Heart right ventricle (tissue), 16 donors: ENCODE results near the gene DCAF15. TPM values are rescaled to one million over a fixed set of nuclear protein-coding genes. Genes with fewer than 3 reads are reported as not detected.

ENCODE experiments used
- ATAC-seq, 8 donors: fragments of 200-7000 bp; cut with Tn5 transposase; one replicate each; pipeline ENCODE4 v1.9.1; 2020; ENCODE audit warnings: mild to moderate bottlenecking in 8 of 8, moderate library complexity in 8 of 8, moderate number of reproducible peaks in 1 of 8
- DNase-seq, 2 donors: peaks; one replicate each; pipeline ENCODE4 v3.0.0-alpha.2; 2020
- H3K27ac ChIP-seq, 10 donors: fragments of 200-600 bp; sonication (generic) in 2 of 10; one replicate each; pipeline versions ENCODE4 v1.5.0 to v1.8.0; 2020 to 2022; ENCODE audit warnings: mild to moderate bottlenecking in 3 of 10
- H3K27me3 ChIP-seq, 7 donors: fragments of 200-600 bp; one replicate each; pipeline ENCODE4 v1.8.0; 2021 to 2022; ENCODE audit warnings: mild to moderate bottlenecking in 2 of 7
- H3K36me3 ChIP-seq, 9 donors: fragments of 200-600 bp; sonication (generic) in 1 of 9; one replicate each; pipeline versions ENCODE4 v1.5.0 to v1.8.0; 2020 to 2022; ENCODE audit warnings: mild to moderate bottlenecking in 2 of 9
- H3K4me1 ChIP-seq, 9 donors: fragments of 200-600 bp; sonication (generic) in 1 of 9; one replicate each; pipeline versions ENCODE4 v1.5.0 to v1.8.0; 2020 to 2022; ENCODE audit warnings: mild to moderate bottlenecking in 4 of 9
- H3K4me3 ChIP-seq, 10 donors: fragments of 200-600 bp; sonication (generic) in 2 of 10; one replicate each; pipeline versions ENCODE4 v1.5.0 to v1.8.0; 2020 to 2022; ENCODE audit warnings: mild to moderate bottlenecking in 7 of 10, moderate library complexity in 2 of 10
- H3K9me3 ChIP-seq, 11 donors: fragments of 200-600 bp in 10 of 11; sonication (generic) in 2 of 11; one replicate each; pipeline versions ENCODE4 v1.5.0 to v1.8.0; 2013 to 2022; ENCODE audit warnings: mild to moderate bottlenecking in 2 of 11, control low read depth in 1 of 11, moderate library complexity in 1 of 11
- CTCF ChIP-seq, 9 donors: fragments of 200-600 bp; sonication (generic) in 2 of 9; IDR thresholded peaks; one replicate each; pipeline versions ENCODE4 v1.5.0 to v1.8.0; 2021 to 2022; ENCODE audit warnings: antibody characterized with exemption in 9 of 9, mild to moderate bottlenecking in 5 of 9, moderate library complexity in 1 of 9
- WGBS, 2 donors: extraction: QIAGEN DNeasy Blood & Tissue Kit; methylation state at CpG; one replicate each; pipeline ENCODE4 v1.1.7; 2013; ENCODE audit warnings: inconsistent platforms in 1 of 2; 5-methylcytosine and 5-hydroxymethylcytosine counted together
- intact Hi-C, 10 donors: fragments of 100-400 bp; cut with DNase I; formaldehyde crosslinking; loops; one replicate each; pipeline versions ENCODE4 v1.11.1 to v1.14.2; 2022
- polyA plus RNA-seq, 2 donors: library from polyadenylated mRNA; stranded (reverse); fragments of 200-250 nt; gene quantifications; one replicate each; pipeline ENCODE4 v1.2.3, GENCODE V29; 2013
- total RNA-seq, 10 donors: library from RNA; stranded (reverse); fragmentation: NEBNext Ultra II Directional in 3 of 10; extraction: Animal tissue kit (Norgen Biotek cat#: 25700) in 3 of 10; gene quantifications; one replicate each; pipeline versions ENCODE4 v1.2.1 to v1.2.4, GENCODE V29; 2021 to 2023
- donor health status: Arrhythmogenic right ventricular cardiomyopathy.
- donor health status: ischemic (EF 13 %, LVEDD 7.1; RV severe dilation, severe dysfunction).
- donor health status: healthy with polysubstance abuse.
- donor health status: DM: no; HTN: yes; CAD: no.
- donor health status: DM: no; HTN: no; CAD: no.
- donor health status: ischemic (EF 25% LVEDD 6.9; RV normal size, moderate dysfunction).
- donor health status: ischemic (EF 25% LVEDD 5.7; RV mildly dilated, moderate dysfunction).
- donor health status: healthy.
- donor health status: DM: yes; HTN: yes; CAD: no.
- donor health status: Ischemic cardiomyopathy.
- donor health status: ischemic (EF 35%, LVEDD 5.7; RV mildly dilated, moderate dysfunction).
- donor health status: nonischemic (EF 11% LVEDD 7.7; RV severe dilation, severe dysfunction).
- donor health status: DM: yes; HTN: yes; CAD: no.
- donor health status: PGD.
- donor health status: ischemic (EF 29% LVEDD 5.4; RV normal size, mild dysfunction).
- donor health status: nonischemic (EF 23%, LVEDD 6.1; RV moderate dilation, normal function).

Gene DCAF15
- total and polyA plus RNA-seq, 12 donors = 15.5 to 50.0 (median 18.4) TPM

DNA sequence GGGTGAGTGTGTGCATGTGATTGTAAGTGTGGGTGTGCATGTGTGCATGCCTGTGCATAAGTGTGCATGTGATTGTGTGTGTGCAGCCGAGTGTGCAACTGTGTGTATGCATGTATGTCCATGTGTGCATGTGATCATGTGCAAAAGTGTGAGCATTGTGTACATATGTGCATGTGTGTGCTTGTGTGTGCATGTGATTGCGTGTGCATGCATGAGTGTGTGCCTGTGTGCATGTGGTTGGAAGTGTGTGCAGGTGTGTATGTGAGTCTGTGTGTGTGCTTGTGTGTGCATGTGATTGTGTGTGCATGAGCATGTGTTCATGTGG, 17.6 kb upstream of the DCAF15 start:
- peaks cover 0 to 32% (median 19%) of the 10 kb centered on the region in 7 donors for H3K27me3 ChIP-seq
- DNase-seq = no peak
- intact Hi-C loops = no loop called here

DNA sequence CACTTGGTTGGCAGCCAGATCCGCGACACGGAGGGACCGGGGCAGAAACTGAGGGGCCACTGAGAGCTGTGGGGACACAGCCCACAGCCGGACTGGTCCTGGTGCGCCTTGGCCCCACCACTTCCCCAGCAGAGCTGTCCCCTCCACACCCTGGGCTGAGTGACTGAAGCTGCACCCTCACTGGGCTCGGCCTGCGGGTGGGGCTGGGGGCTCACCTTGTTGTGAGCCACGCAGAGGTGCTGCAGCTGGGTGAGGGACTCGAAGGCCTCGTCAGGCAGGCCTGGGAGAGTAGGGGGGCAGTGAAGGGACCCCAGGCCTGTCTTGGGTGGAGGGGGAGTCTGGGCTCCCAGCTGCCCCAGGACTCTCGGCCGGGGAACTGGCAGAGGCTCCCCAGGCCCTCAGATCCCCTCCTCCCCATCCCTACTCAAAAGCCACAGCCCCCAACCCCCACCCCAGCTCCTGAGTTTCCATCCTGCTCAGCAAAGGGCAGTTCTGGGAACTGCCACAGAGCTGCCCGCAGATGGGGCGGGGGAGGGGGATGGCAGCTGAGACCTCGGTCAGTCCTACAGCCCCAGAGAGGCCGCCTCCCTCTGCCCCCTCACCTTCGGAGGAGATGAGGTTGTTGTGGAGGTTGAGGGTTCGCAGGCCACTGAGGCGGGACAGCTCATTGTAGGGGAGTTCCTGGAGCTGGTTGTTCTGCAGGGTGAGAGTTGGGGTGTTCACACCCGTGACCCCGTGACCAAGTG, 16.4 kb upstream of the DCAF15 start:
- H3K36me3 ChIP-seq = peaks cover 0 to 9% (median 0%) of the 10 kb centered on the region in 9 donors
- 64 to 67% methylated on average over 22 of the region's 22 CpGs for WGBS, 2 donors
- no peak overlapping the region for H3K4me3 ChIP-seq
- DNase-seq (no peak), ATAC-seq (no peak)
- H3K9me3 ChIP-seq = no peaks in the 10 kb centered on the region
- H3K27me3 ChIP-seq = peaks cover 0 to 32% (median 19%) of the 10 kb centered on the region in 7 donors
- intact Hi-C loops = no loop called here
- no peak overlapping the region for H3K27ac ChIP-seq
- H3K4me1 ChIP-seq = peaks cover 0 to 5% (median 0%) of the 10 kb centered on the region in 9 donors
- no peak for TF ChIP-seq CTCF (IDR thresholded peaks at IDR 0.05)

More for the DNA sequence above, 17.6 kb upstream of the DCAF15 start:
- Histone ChIP-seq H3K27ac (no peak overlapping the region), H3K9me3 (no peaks in the 10 kb centered on the region), H3K36me3 (peaks cover 0 to 20% (median 0%) of the 10 kb centered on the region in 9 donors), H3K4me3 (no peak overlapping the region), H3K4me1 (peaks cover 0 to 5% (median 0%) of the 10 kb centered on the region in 9 donors)
- no peak for ATAC-seq
- whole genome bisulfite sequencing, 2 donors = 91 to 94% methylated on average over 2 of the region's 2 CpGs
- no peak for TF ChIP-seq CTCF (IDR thresholded peaks at IDR 0.05)

DNA sequence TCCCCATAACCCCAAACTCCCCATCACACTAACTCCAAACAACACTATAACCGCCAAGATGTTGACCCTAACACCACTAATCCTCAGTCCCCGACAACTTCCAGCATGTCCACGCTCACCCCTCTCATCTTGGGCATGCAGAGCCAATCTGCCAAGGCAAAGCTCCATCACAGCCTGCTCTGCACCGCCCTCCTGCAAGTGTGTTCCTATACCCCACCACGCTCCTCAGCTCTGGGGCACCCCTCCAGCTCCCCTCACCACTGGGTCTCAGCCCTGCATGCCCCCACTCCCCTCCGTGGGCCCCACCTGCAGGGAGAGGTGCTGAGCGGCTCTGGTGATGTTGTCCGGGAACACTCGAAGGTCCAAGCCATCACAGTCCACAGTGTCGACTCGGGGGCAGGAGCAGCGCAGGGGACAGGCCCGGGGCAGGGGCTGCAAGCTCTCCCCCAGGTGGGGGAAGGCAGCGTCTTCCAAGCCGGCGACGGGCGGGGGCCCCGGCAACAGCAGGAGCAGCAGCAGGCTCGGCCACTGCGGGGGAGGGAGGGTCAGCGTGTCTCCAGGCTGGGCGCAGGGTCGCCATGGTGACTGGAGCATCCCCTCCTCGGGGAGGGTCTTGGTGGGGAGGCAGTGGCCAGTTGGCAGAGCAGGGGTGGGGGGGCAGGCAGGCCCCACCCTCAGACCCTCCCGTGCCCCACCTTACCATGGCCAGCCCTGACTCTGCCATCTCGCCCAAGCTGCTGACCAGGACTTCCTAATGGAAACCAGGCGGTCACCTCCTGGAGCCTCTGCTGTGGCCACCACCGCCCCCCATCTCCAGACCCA, 14.6 kb upstream of the DCAF15 start:
- Histone ChIP-seq H3K36me3 (no peaks in the 10 kb centered on the region), H3K4me1 (peaks cover 0 to 5% (median 0%) of the 10 kb centered on the region in 9 donors), H3K9me3 (no peaks in the 10 kb centered on the region), H3K27me3 (peaks cover 0 to 32% (median 19%) of the 10 kb centered on the region in 7 donors), H3K27ac (no peak overlapping the region), H3K4me3 (peak overlapping the region in 6 of 10 donors; percentile 21 to 46 (median 26))
- no peak for TF ChIP-seq CTCF (IDR thresholded peaks at IDR 0.05)
- intact Hi-C loops = no loop called here
- ATAC-seq (peak in 7 of 8 donors; percentile 23 to 47 (median 24)), DNase-seq (no peak)
- WGBS, 2 donors = 15 to 16% methylated on average over 25 to 29 of the region's 29 CpGs

DNA sequence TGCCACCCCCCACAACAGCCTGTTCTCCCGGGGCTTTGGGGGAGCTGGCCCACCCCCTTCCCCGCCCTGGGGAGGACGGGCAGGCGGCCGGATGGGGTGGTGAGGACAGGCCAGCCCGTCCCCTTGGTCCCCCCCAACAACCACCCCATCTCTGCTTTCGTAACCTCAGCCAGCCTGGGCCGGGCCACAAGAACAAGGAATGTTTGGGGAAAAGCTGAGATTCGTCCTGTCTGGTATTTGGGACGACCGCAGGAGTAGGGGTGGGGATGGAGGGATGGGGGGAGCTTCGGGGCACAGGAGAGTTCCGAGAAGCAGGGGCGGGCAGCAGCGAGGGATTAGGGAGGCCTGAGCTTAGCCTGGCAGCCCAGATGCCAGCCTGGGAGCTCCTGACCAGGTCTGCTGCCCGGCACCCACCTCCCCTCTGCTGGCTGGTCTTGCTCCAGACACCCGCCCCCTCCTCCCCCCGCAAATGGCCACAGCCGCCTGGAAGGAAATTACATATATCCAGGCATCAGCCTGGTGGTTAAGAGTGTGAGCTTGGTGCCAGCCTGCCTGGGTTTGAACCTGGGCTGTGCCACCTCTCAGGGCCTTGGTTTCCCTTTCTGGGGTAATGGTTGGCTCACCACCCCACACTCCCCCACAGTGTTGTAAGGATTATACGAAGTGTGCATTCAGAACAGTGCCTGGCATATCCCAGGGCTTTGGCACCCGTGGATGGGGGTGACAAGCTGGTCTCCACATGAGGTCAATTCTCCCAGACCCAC, 13.8 kb upstream of the DCAF15 start, which contains the start of gene PODNL1:
TSS of gene PODNL1 (minus strand) at position 117 of the 764 bp plus-strand sequence. CDS start 236 bp downstream, outside the sequence.
- WGBS, 2 donors = 28 to 35% methylated on average over 21 of the region's 21 CpGs
- peak in 7 of 8 donors; percentile 16 to 75 (median 61) for ATAC-seq
- Histone ChIP-seq H3K27ac (no peak within 1 kb of the TSS), H3K27me3 (peaks cover 0 to 32% (median 19%) of the 10 kb centered on the region in 7 donors), H3K4me1 (peaks cover 0 to 5% (median 0%) of the 10 kb centered on the region in 9 donors), H3K4me3 (peak within 1 kb of the TSS in 6 of 10 donors; percentile 21 to 46 (median 26)), H3K36me3 (no peaks in the 10 kb centered on the region), H3K9me3 (no peaks in the 10 kb centered on the region)
- intact Hi-C loops = no loop called here
- TF ChIP-seq CTCF (IDR thresholded peaks at IDR 0.05) = no peak
- DNase-seq = no peak
